OCI-LY7 (cell line): ENCODE results near the gene RPLP2. TPM values are rescaled to one million over a fixed set of nuclear protein-coding genes. Genes with fewer than 3 reads are reported as not detected.

Experiments
- BruUV-seq: library from RNA; stranded (reverse); fragments of 400-500 nt; replicated peaks from 2 replicates; lab custom pipeline; 2021; lab: Mats Ljungman, UMichigan
- CTCF ChIA-PET: fragments of 300-600 bp; sonication (Branson Sonifier 250); formaldehyde crosslinking; loops from one replicate; lab custom pipeline; 2022; ENCODE audit warnings: antibody characterized with exemption; ENCODE audit not compliant: unreplicated experiment; lab: Charles Lee
- POLR2A ChIA-PET: fragments of 300-600 bp; sonication (Branson Sonifier 250); formaldehyde crosslinking; loops from one replicate; lab custom pipeline; 2022; ENCODE audit warnings: antibody characterized with exemption; lab: Charles Lee
- DNase-seq: peaks from one replicate; pipeline ENCODE4 v3.0.0-alpha.2; 2015; ENCODE audit warnings: low spot score
- H2AFZ ChIP-seq: fragments of 200-600 bp; sonication (generic), shearing (Covaris generic); 2 replicates; pipeline ENCODE4 v1.6.1; 2014; ENCODE audit warnings: mild to moderate bottlenecking, antibody characterized with exemption, low read length, moderate library complexity
- H3K27ac ChIP-seq: fragments of 200-600 bp; sonication (generic); 2 replicates; pipeline ENCODE4 v1.5.1; 2014; ENCODE audit warnings: mixed run types, low read depth, mild to moderate bottlenecking, moderate library complexity, low read length, inconsistent platforms; ENCODE audit not compliant: poor library complexity, severe bottlenecking
- H3K36me3 ChIP-seq: fragments of 200-600 bp; sonication (generic); 2 replicates; pipeline ENCODE4 v1.6.1; 2014; ENCODE audit warnings: mild to moderate bottlenecking, antibody characterized with exemption, low read length, moderate library complexity, mixed read lengths; ENCODE audit not compliant: insufficient read depth
- H3K4me1 ChIP-seq: fragments of 200-600 bp; sonication (generic); 2 replicates; pipeline ENCODE4 v1.5.1; 2014; ENCODE audit warnings: mild to moderate bottlenecking, low read length; ENCODE audit not compliant: insufficient read depth, poor library complexity, severe bottlenecking
- H3K4me2 ChIP-seq: fragments of 200-600 bp; sonication (generic); 2 replicates; pipeline ENCODE4 v1.6.1; 2014; ENCODE audit warnings: mild to moderate bottlenecking, low read length
- H3K4me3 ChIP-seq: fragments of 200-600 bp; sonication (generic); 2 replicates; pipeline ENCODE4 v1.5.1; 2014; ENCODE audit warnings: mild to moderate bottlenecking, low read depth, low read length; ENCODE audit not compliant: poor library complexity, severe bottlenecking
- H3K79me2 ChIP-seq: fragments of 200-600 bp; sonication (generic); 2 replicates; pipeline ENCODE4 v1.6.1; 2016; ENCODE audit warnings: low read depth, mild to moderate bottlenecking, low read length, moderate library complexity, mixed read lengths; ENCODE audit not compliant: insufficient read depth
- H3K9me2 ChIP-seq: fragments of 200-600 bp; sonication (generic); 2 replicates; pipeline ENCODE4 v1.6.1; 2016; ENCODE audit warnings: mild to moderate bottlenecking, low read length, mixed read lengths; ENCODE audit not compliant: insufficient read depth
- H3K9me3 ChIP-seq: fragments of 200-600 bp; sonication (generic); 2 replicates; pipeline ENCODE4 v1.6.1; 2014; ENCODE audit warnings: mild to moderate bottlenecking, mixed run types, low read length, mixed read lengths
- H4K20me1 ChIP-seq: fragments of 200-600 bp; sonication (generic); 2 replicates; pipeline ENCODE4 v1.6.1; 2014; ENCODE audit warnings: mild to moderate bottlenecking, antibody characterized with exemption, low read length, moderate library complexity, mixed read lengths; ENCODE audit not compliant: insufficient read depth
- CTCF ChIP-seq: fragments of 200-600 bp; sonication (generic); conservative IDR thresholded peaks from 2 replicates; pipeline ENCODE4 v1.5.1; 2014; ENCODE audit warnings: mild to moderate bottlenecking, antibody characterized with exemption, low read length, moderate library complexity, mixed read lengths
- EZH2phosphoT487 ChIP-seq: fragments of 200-600 bp; sonication (generic); IDR thresholded peaks from 2 replicates; pipeline ENCODE4 v1.6.1; 2018; ENCODE audit warnings: low read depth, borderline replicate concordance, mild to moderate bottlenecking, mixed run types, antibody characterized with exemption, low read length, moderate library complexity, mixed read lengths
- intact Hi-C: fragments of 100-400 bp; cut with micrococcal nuclease; formaldehyde crosslinking; loops from one replicate; pipeline ENCODE4 v1.10.0; 2022; ENCODE audit not compliant: unreplicated experiment
- total RNA-seq, 2 experiments: library from RNA; depleted of rRNA in 1 of 2; stranded (reverse); fragments of >200 nt in 1 of 2; shearing (Covaris generic) in 1 of 2; gene quantifications; 2 replicates each; pipeline ENCODE4 v1.2.3, GENCODE V29; 2014 to 2022

The RPLP2 gene
- total RNA-seq, 2 experiments from 2014 or later = 1,564 to 3,147 TPM

DNA sequence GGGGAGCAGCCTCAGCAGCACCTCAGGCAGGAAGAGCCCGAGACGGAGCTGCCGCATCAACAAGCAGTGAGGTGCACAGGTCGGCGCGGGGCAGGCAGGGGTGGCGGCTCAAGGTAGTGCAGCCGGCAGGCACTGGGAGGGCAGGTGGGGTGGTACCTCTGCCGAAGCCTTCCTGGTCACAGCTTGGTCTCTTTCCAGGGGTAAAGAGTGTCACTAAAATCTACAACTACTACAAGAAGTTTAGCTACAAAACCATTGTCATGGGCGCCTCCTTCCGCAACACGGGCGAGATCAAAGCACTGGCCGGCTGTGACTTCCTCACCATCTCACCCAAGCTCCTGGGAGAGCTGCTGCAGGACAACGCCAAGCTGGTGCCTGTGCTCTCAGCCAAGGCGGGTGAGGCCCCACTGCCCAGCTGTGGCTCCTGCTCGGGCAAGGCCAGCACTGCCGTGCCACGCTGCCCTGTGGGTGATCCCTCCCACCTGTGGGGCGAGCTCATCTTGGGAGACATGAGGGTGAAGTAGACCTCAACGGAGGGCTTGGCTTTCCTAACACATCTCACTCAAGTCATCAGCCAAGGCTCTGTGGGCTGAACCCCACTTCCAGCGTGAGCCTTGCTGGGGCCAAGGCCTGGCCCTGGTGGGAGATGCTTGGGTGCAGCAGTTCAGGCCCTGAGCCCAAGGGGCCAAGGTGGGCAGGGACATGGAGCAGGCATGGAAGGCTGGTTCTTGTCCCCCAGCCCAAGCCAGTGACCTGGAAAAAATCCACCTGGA is 46.0 kb upstream of the RPLP2 start:
- Histone ChIP-seq H2AFZ (no peak overlapping the region), H3K79me2 (no peaks in the 10 kb centered on the region), H3K4me3 (no peak overlapping the region), H3K9me3 (no peaks in the 10 kb centered on the region), H4K20me1 (peaks cover 4% of the 10 kb centered on the region; the same call in 1 of the 2 replicates), H3K9me2 (no peaks in the 10 kb centered on the region), H3K36me3 (peaks cover 91% of the 10 kb centered on the region), H3K4me2 (no peak overlapping the region), H3K4me1 (no peaks in the 10 kb centered on the region), H3K27ac (no peak overlapping the region)
- no TSS peak for BruUV-seq
- ChIA-PET POLR2A (no interaction called here), CTCF (interaction anchor here (1.7 kb wide), 1 partner anchor 15 kb away, joined by 4 read pairs; no protein-coding TSS in a partner anchor)
- TF ChIP-seq CTCF (no peak), EZH2phosphoT487 (no peak)
- DNase-seq = no peak
- intact Hi-C loops = no loop called here

DNA sequence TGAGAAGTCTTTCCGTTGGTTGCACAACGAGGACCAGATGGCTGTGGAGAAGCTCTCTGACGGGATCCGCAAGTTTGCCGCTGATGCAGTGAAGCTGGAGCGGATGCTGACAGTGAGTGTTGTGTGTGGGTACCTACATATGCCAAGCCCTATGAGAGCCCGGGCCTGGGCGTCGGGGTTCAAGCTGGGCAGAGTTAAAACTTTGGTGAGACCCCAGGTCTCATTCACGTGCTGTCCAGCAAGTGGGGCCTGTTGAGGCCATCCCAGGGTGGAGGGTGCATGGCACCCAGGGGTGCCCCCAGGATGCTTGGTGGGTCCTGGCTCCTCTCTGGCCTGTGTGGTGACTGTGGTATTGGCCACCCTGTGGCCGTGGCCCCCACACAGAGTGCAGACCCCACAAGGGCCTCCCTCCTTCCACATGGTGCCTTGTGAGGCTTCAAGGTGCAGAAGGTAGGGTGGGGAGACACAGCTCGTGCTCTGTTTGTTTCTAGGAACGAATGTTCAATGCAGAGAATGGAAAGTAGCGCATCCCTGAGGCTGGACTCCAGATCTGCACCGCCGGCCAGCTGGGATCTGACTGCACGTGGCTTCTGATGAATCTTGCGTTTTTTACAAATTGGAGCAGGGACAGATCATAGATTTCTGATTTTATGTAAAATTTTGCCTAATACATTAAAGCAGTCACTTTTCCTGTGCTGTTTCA is 45.3 kb upstream of the RPLP2 start:
- TF ChIP-seq EZH2phosphoT487 (no peak), CTCF (no peak)
- H3K9me3 ChIP-seq = no peaks in the 10 kb centered on the region
- DNase-seq = no peak
- CTCF ChIA-PET = interaction anchor here (1.7 kb wide), 1 partner anchor 16 kb away, joined by 4 read pairs; no protein-coding TSS in a partner anchor
- POLR2A ChIA-PET = no interaction called here
- no peaks in the 10 kb centered on the region for H3K79me2 ChIP-seq
- no peak overlapping the region for H3K27ac ChIP-seq
- no TSS peak for BruUV-seq
- peaks cover 4% of the 10 kb centered on the region; the same call in 1 of the 2 replicates for H4K20me1 ChIP-seq
- H3K4me1 ChIP-seq = no peaks in the 10 kb centered on the region
- intact Hi-C loops = loop anchor here (1.0 kb wide), 1 partner anchor 36 kb away; no protein-coding TSS in a partner anchor
- no peak overlapping the region for H3K4me3 ChIP-seq
- H3K4me2 ChIP-seq = no peak overlapping the region
- no peak overlapping the region for H2AFZ ChIP-seq
- H3K9me2 ChIP-seq = no peaks in the 10 kb centered on the region
- H3K36me3 ChIP-seq = peaks cover 89% of the 10 kb centered on the region
